ENCODE results near the gene ACSM4. TPM values are rescaled to one million over a fixed set of nuclear protein-coding genes. Genes with fewer than 3 reads are reported as not detected.

ACSM4 gene
- total and polyA plus RNA-seq, 7 donors, result not detected

- DNase-seq (no peak), ATAC-seq (no peak)
- 86 to 88% (median 87%) methylated on average over 2 of the region's 2 CpGs for WGBS, 3 donors
- Histone ChIP-seq H3K4me1 (no peaks in the 10 kb centered on the region), H3K27ac (no peak overlapping the region), H3K27me3 (ENCODE audit: insufficient read depth in 3 of 3, low read length in 2 of 3) (no peaks in the 10 kb centered on the region), H3K9me3 (no peaks in the 10 kb centered on the region), H3K36me3 (ENCODE audit: insufficient read depth in 1 of 2, low read depth in 1 of 2) (no peaks in the 10 kb centered on the region), H3K4me3 (no peak overlapping the region)
- intact Hi-C loops (cut with DNase I), result no loop called here
- no peak for TF ChIP-seq CTCF (IDR thresholded peaks at IDR 0.05)
Measured at GRCh38 chr12:7303230-7303629, 642 bp upstream of the ACSM4 start.

DNA sequence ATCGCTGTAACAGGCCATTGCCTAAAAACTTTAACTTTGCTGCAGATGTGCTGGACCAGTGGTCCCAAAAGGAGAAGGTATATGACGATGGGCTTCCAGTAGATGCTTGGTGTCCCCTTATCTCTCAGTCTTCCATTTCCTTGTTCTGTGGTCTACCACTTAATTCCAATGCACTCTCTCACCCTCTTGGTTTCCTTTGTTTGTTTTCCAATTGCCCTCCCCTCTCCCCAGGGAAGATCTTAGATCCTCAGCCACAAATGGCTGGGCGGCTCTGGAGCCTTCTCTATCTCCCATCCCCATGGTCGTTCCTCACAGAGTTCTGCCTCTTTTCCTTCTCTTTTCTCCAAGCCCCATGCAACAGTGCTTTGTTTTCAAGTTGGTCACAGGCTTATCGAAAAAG, 584 bp downstream of the ACSM4 start:
- intact Hi-C loops (cut with DNase I), result no loop called here
- WGBS, 3 donors, result 61 to 63% (median 63%) methylated on average over 5 of the region's 5 CpGs

GRCh38 chr12:7310070-7310469, 6.2 kb downstream of the ACSM4 start:
- Histone ChIP-seq H3K4me3 (no peak overlapping the region), H3K27me3 (ENCODE audit: insufficient read depth in 3 of 3, low read length in 2 of 3) (no peaks in the 10 kb centered on the region), H3K36me3 (ENCODE audit: insufficient read depth in 1 of 2, low read depth in 1 of 2) (no peaks in the 10 kb centered on the region), H3K27ac (no peak overlapping the region), H3K4me1 (no peaks in the 10 kb centered on the region), H3K9me3 (no peaks in the 10 kb centered on the region)
- DNase-seq (no peak), ATAC-seq (no peak)
- intact Hi-C loops (cut with DNase I), result no loop called here
- no peak for TF ChIP-seq CTCF (IDR thresholded peaks at IDR 0.05)
- 87 to 90% (median 89%) methylated on average over 4 of the region's 4 CpGs for WGBS, 3 donors

More for the DNA sequence above, 584 bp downstream of the ACSM4 start:
- ATAC-seq (no peak), DNase-seq (no peak)
- no peak overlapping the region for H3K4me3 ChIP-seq
- no peak overlapping the region for H3K27ac ChIP-seq
- H3K4me1 ChIP-seq, result no peaks in the 10 kb centered on the region
- H3K36me3 ChIP-seq (ENCODE audit: insufficient read depth in 1 of 2, low read depth in 1 of 2), result no peaks in the 10 kb centered on the region
- TF ChIP-seq CTCF (IDR thresholded peaks at IDR 0.05), result no peak
- H3K27me3 ChIP-seq (ENCODE audit: insufficient read depth in 3 of 3, low read length in 2 of 3), result no peaks in the 10 kb centered on the region
- no peaks in the 10 kb centered on the region for H3K9me3 ChIP-seq

DNA sequence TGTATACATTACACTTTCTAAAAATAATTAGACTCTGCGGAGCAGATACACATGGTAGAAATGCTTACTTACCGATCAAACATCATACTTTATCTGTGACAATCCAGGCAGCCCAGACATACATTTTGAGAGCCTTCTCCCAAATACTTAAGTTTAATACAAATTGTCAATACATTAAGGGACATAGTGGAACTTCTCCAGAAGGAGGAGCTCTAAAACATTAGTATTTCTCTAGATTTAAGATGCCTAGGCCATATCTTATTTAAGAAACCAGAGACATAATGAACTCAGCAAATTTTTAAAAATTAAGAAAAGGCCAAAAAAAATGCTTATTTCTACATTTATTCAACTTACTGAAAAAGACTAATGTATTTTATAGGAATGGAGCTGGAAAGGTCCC, 16.1 kb downstream of the ACSM4 start:
- H3K27ac ChIP-seq, result no peak overlapping the region
- H3K4me1 ChIP-seq, result no peaks in the 10 kb centered on the region
- H3K9me3 ChIP-seq, result no peaks in the 10 kb centered on the region
- intact Hi-C loops (cut with DNase I), result no loop called here
- WGBS, 3 donors, result 86 to 97% (median 91%) methylated on average over 2 of the region's 2 CpGs
- H3K36me3 ChIP-seq (ENCODE audit: insufficient read depth in 1 of 2, low read depth in 1 of 2), result no peaks in the 10 kb centered on the region
- H3K4me3 ChIP-seq, result no peak overlapping the region
- DNase-seq, result no peak
- ATAC-seq, result no peak
- H3K27me3 ChIP-seq (ENCODE audit: insufficient read depth in 3 of 3, low read length in 2 of 3), result no peaks in the 10 kb centered on the region
- TF ChIP-seq CTCF (IDR thresholded peaks at IDR 0.05), result no peak

DNA sequence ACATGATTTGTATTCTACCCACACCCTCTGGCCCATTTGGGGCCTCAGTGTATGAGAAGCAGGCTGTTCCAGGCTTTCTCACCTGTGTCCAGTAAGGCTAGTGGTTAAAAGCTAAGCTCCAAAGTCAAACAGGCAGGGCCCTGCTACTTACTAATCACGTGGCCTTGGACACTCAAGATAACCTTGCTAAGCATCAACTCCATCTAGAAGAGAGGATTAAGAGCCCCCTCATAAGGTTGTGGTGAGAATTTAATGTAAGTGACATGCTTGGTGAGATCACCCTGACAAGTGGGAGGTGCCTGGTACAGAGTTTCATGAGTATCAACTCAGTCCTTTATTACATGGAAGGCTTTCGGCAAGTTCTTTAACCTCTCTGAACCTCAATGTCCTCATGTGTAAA, 17.8 kb downstream of the ACSM4 start:
- H3K9me3 ChIP-seq, result no peaks in the 10 kb centered on the region
- no peak overlapping the region for H3K4me3 ChIP-seq
- H3K27me3 ChIP-seq (ENCODE audit: insufficient read depth in 3 of 3, low read length in 2 of 3), result no peaks in the 10 kb centered on the region
- DNase-seq (no peak), ATAC-seq (no peak)
- WGBS, 3 donors, result 65 to 72% (median 67%) methylated on average over 2 of the region's 2 CpGs
- H3K36me3 ChIP-seq (ENCODE audit: insufficient read depth in 1 of 2, low read depth in 1 of 2), result no peaks in the 10 kb centered on the region
- intact Hi-C loops (cut with DNase I), result no loop called here
- no peak for TF ChIP-seq CTCF (IDR thresholded peaks at IDR 0.05)
- no peak overlapping the region for H3K27ac ChIP-seq
- no peaks in the 10 kb centered on the region for H3K4me1 ChIP-seq

Data from psoas muscle (tissue), 8 donors.